ENCODE results near the gene PRAMEF10.
"Not testable (repeated sequence)": the region's sequence is repeated elsewhere in the genome, so short reads cannot be mapped to it uniquely, and the experiment has no call there.

The PRAMEF10 gene

GRCh38 chr1:12898170-12898569, at the start of gene PRAMEF10:
Gene PRAMEF10, minus strand, starts transcription at chr1:12898270. Its CDS starts 2,423 bp downstream, at chr1:12895847.
- not testable (repeated sequence) for DNase-seq (ENCODE audit: low read depth in 2 of 2)

- not testable (repeated sequence) for DNase-seq (ENCODE audit: low read depth in 2 of 2)
Observed at GRCh38 chr1:12947480-12947879, 49.4 kb upstream of the PRAMEF10 start, which contains the start of gene PRAMEF6. Gene PRAMEF6, minus strand, starts transcription at chr1:12947580. Its CDS starts 5,062 bp downstream, at chr1:12942518.

GRCh38 chr1:12924368-12924767, 26.3 kb upstream of the PRAMEF10 start:
- DNase-seq (ENCODE audit: low read depth in 2 of 2), result not testable (repeated sequence)

- not testable (repeated sequence) for DNase-seq (ENCODE audit: low read depth in 2 of 2)
Observed at GRCh38 chr1:12921749-12922148, 23.7 kb upstream of the PRAMEF10 start.

- not testable (repeated sequence) for DNase-seq (ENCODE audit: low read depth in 2 of 2)
Observed at GRCh38 chr1:12916310-12916709, 18.2 kb upstream of the PRAMEF10 start, which contains the start of gene PRAMEF7. Gene PRAMEF7, plus strand, starts transcription at chr1:12916610. Its CDS starts 1,083 bp downstream, at chr1:12917693.

- DNase-seq (ENCODE audit: low read depth in 2 of 2), result not testable (repeated sequence)
Observed at GRCh38 chr1:12903793-12904572, 5.9 kb upstream of the PRAMEF10 start.

GRCh38 chr1:12899186-12899585, 1.1 kb upstream of the PRAMEF10 start:
- DNase-seq (ENCODE audit: low read depth in 2 of 2), result not testable (repeated sequence)

- not testable (repeated sequence) for DNase-seq (ENCODE audit: low read depth in 2 of 2)
Observed at GRCh38 chr1:12886101-12886500, 12.0 kb downstream of the PRAMEF10 start, which contains the start of gene PRAMEF4. Gene PRAMEF4, minus strand, starts transcription at chr1:12886201. Its CDS starts 2,807 bp downstream, at chr1:12883394.

- DNase-seq (ENCODE audit: low read depth in 2 of 2), result not testable (repeated sequence)
Observed at GRCh38 chr1:12878453-12878852, 19.6 kb downstream of the PRAMEF10 start.

- not testable (repeated sequence) for DNase-seq (ENCODE audit: low read depth in 2 of 2)
Observed at GRCh38 chr1:12863131-12863880, 34.8 kb downstream of the PRAMEF10 start.

- not testable (repeated sequence) for DNase-seq (ENCODE audit: low read depth in 2 of 2)
Observed at GRCh38 chr1:12856786-12857185, 41.3 kb downstream of the PRAMEF10 start, which contains the start of gene PRAMEF2. Gene PRAMEF2, plus strand, starts transcription at chr1:12857086. Its CDS starts 1,924 bp downstream, at chr1:12859010.

- DNase-seq (ENCODE audit: low read depth in 2 of 2), result no peak
Observed at GRCh38 chr1:12851779-12852178, 46.3 kb downstream of the PRAMEF10 start.

GRCh38 chr1:12848620-12849019, 49.5 kb downstream of the PRAMEF10 start, which contains the start of gene HNRNPCL1:
Gene HNRNPCL1, minus strand, starts transcription at chr1:12848720. Its CDS starts 431 bp downstream, at chr1:12848289.
- DNase-seq (ENCODE audit: low read depth in 2 of 2), result not testable (repeated sequence)

All from stimulated activated CD4-positive, alpha-beta T cell treated with anti-CD3 and anti-CD28 coated beads, Interleukin-1b, Interleukin-23, amount 100 ng/mL, for 1 hour (primary cell).